ENCODE results near the gene PRIMA1. TPM values are rescaled to one million over a fixed set of nuclear protein-coding genes. Genes with fewer than 3 reads are reported as not detected.

The PRIMA1 gene
- total RNA-seq, 6 experiments from 2014 or later, result 0.31 to 0.95 (median 0.43) TPM; not detected in 2

DNA sequence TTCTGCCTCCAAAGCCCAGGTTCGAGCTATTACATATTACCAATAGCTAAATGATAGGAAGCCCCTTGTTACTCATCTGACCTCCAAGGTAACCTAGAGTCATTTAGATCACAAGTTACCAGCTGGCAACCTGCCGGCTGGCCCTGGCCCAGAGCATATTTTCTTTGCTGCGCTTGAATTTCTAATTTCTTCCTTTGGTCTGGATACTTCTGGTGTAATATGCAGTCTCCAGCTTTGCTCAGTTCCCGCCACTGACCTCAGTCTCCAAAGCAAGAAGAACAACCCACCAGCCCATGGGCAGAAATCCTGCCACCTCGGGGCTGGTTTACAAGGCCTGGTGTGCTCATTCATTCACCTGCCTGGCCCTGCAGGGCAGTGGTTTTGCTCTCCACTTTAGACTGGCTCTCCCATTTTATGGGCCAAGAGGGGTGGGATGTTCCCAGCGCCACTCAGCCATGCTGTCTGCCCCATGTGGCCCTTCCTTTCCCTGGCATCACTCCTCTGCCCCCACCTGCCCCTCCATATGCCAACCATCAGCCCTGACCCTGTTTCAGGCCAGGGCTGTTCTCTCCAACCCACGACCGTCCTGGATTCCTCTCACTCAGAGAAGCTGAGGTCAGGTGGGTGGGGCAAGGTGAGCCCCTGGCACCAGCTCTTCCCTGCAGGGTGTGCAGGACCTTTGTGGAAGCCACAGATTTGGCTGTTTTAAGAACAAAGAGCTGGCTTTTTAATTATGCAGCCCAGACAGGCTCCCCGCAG lies 76.0 kb downstream of the PRIMA1 start:
- Histone ChIP-seq H3K4me3 (no peak overlapping the region), H3K4me1 (no peaks in the 10 kb centered on the region), H3K36me3 (no peaks in the 10 kb centered on the region), H3K27ac (no peak overlapping the region), H3K27me3 (no peaks in the 10 kb centered on the region), H3K9me3 (no peaks in the 10 kb centered on the region)
- ATAC-seq (no peak), DNase-seq (no peak)
- intact Hi-C loops (cut with DNase I), result no loop called here
- 34% methylated on average over 6 of the region's 9 CpGs for WGBS (ENCODE audit: insufficient coverage, low coverage, low lambda C conversion rate, missing lambda C conversion rate)
- TF ChIP-seq, protein P1, sequence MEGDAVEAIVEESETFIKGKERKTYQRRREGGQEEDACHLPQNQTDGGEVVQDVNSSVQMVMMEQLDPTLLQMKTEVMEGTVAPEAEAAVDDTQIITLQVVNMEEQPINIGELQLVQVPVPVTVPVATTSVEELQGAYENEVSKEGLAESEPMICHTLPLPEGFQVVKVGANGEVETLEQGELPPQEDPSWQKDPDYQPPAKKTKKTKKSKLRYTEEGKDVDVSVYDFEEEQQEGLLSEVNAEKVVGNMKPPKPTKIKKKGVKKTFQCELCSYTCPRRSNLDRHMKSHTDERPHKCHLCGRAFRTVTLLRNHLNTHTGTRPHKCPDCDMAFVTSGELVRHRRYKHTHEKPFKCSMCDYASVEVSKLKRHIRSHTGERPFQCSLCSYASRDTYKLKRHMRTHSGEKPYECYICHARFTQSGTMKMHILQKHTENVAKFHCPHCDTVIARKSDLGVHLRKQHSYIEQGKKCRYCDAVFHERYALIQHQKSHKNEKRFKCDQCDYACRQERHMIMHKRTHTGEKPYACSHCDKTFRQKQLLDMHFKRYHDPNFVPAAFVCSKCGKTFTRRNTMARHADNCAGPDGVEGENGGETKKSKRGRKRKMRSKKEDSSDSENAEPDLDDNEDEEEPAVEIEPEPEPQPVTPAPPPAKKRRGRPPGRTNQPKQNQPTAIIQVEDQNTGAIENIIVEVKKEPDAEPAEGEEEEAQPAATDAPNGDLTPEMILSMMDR (IDR thresholded peaks at IDR 0.05), result no peak
- no peak for TF ChIP-seq POLR2A (IDR thresholded peaks at IDR 0.05)

DNA sequence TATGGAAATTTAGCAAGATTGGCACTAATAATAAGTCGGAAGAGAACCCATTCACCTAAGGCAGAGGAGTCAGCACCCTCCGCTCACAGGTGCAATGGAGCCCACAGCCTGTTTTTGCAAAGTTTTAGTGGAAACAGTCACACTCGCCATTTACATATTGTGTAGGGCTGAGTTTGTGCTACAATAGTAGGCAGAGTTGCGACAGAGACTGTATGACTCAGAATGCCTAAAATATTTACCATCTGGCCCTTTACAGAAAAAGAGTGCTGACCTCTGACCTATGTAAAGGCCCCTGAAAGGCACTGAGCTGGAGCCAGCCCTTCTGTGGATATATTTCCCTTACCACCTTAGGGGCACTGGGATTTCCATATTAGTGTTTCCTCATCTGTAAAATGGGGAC lies 79.0 kb downstream of the PRIMA1 start:
- DNase-seq, result no peak
- TF ChIP-seq, protein P1 (IDR thresholded peaks at IDR 0.05), result no peak
- TF ChIP-seq POLR2A (IDR thresholded peaks at IDR 0.05), result no peak
- Histone ChIP-seq H3K9me3 (no peaks in the 10 kb centered on the region), H3K4me1 (no peaks in the 10 kb centered on the region), H3K4me3 (no peak overlapping the region), H3K36me3 (no peaks in the 10 kb centered on the region), H3K27me3 (no peaks in the 10 kb centered on the region), H3K27ac (no peak overlapping the region)
- no peak for ATAC-seq
- 67% methylated on average over 3 of the region's 4 CpGs for WGBS (ENCODE audit: insufficient coverage, low coverage, low lambda C conversion rate, missing lambda C conversion rate)
- intact Hi-C loops (cut with DNase I), result no loop called here

DNA sequence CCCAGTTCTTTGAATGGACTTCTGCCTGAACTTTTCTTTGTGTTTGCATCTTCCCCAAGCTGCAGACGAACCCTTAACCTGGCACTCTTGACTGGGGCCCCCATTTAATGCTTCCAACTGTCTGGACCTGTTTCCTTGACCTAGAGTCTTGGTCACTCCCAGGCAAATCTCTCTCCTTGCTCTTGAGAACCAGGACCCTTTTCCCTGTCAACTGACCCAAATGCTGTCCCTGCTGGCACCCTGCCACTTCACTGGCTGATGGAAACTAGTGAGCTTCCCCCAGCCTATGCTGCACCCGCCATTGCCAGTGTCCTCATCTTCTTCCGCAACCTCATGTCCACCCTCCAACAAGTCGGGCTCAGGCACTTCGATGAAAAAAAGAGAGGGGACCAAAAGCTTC lies 79.5 kb downstream of the PRIMA1 start:
- Histone ChIP-seq H3K4me1 (no peaks in the 10 kb centered on the region), H3K4me3 (no peak overlapping the region), H3K27ac (no peak overlapping the region), H3K9me3 (no peaks in the 10 kb centered on the region), H3K36me3 (no peaks in the 10 kb centered on the region), H3K27me3 (no peaks in the 10 kb centered on the region)
- ATAC-seq, result no peak
- intact Hi-C loops (cut with DNase I), result no loop called here
- no peak for DNase-seq
- 48% methylated on average over 5 of the region's 5 CpGs for WGBS (ENCODE audit: insufficient coverage, low coverage, low lambda C conversion rate, missing lambda C conversion rate)
- TF ChIP-seq POLR2A (IDR thresholded peaks at IDR 0.05), result no peak
- TF ChIP-seq, protein P1 (IDR thresholded peaks at IDR 0.05), result no peak

DNA sequence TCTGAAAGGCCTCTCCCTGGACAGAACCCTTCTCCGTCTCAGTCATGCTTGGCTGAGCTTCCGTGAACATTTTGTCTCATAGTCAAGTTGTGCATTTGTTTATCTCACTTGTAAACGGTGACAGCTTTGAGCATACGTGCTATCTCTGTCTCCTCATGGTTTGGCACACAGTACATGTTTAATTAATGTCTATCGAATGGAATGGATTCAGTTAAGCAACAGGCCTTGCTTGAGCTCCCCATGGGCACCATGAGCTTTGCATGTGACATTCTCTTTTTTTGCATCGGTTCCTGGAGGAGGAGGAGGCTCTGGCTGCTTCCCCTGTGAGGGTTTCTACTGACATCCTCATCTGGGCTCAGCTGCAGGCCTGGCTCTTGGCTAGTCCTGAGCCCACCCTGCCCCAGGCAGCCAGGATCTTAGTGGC lies 80.0 kb downstream of the PRIMA1 start:
- no peak overlapping the region for H3K27ac ChIP-seq
- DNase-seq (no peak), ATAC-seq (no peak)
- H3K27me3 ChIP-seq, result no peaks in the 10 kb centered on the region
- intact Hi-C loops (cut with DNase I), result no loop called here
- H3K36me3 ChIP-seq, result no peaks in the 10 kb centered on the region
- H3K4me1 ChIP-seq, result no peaks in the 10 kb centered on the region
- H3K4me3 ChIP-seq, result no peak overlapping the region
- TF ChIP-seq, protein P1 (IDR thresholded peaks at IDR 0.05), result no peak
- no peak for TF ChIP-seq POLR2A (IDR thresholded peaks at IDR 0.05)
- no peaks in the 10 kb centered on the region for H3K9me3 ChIP-seq
- WGBS (ENCODE audit: insufficient coverage, low coverage, low lambda C conversion rate, missing lambda C conversion rate), result 49% methylated on average over 6 of the region's 6 CpGs
